Left lung (tissue), 10 donors: Measurements from ENCODE around the gene SPTBN4. TPM values are rescaled to one million over a fixed set of nuclear protein-coding genes. Genes with fewer than 3 reads are reported as not detected.

Experiments
- ATAC-seq: fragments of 200-7000 bp; cut with Tn5 transposase; one replicate; pipeline ENCODE4 v1.9.1; 2020; ENCODE audit warnings: moderate library complexity
- DNase-seq, 4 donors: peaks; one replicate each; pipeline ENCODE4 v3.0.0-alpha.2; 2013 to 2020
- H3K27ac ChIP-seq, 2 donors: fragments of 200-600 bp; sonication (generic) in 1 of 2; one replicate each; pipeline versions ENCODE4 v1.5.0 to v1.8.0; 2020 to 2021
- H3K27me3 ChIP-seq, 2 donors: fragments of 200-600 bp; sonication (generic) in 1 of 2; one replicate each; pipeline versions ENCODE4 v1.5.0 to v1.8.0; 2020 to 2021
- H3K36me3 ChIP-seq, 2 donors: fragments of 200-600 bp; sonication (generic) in 1 of 2; one replicate each; pipeline versions ENCODE4 v1.5.0 to v1.8.0; 2020 to 2021
- H3K4me1 ChIP-seq, 2 donors: fragments of 200-600 bp; one replicate each; pipeline ENCODE4 v1.8.0; 2021
- H3K4me3 ChIP-seq, 2 donors: fragments of 200-600 bp; sonication (generic) in 1 of 2; one replicate each; pipeline versions ENCODE4 v1.5.0 to v1.8.0; 2020 to 2021; ENCODE audit warnings: mild to moderate bottlenecking in 1 of 2
- H3K9me3 ChIP-seq, 2 donors: fragments of 200-600 bp; sonication (generic) in 1 of 2; one replicate each; pipeline versions ENCODE4 v1.5.0 to v1.8.0; 2020 to 2021
- intact Hi-C, 2 donors: fragments of 100-400 bp; cut with DNase I; formaldehyde crosslinking; loops; one replicate each; pipeline versions ENCODE4 v1.11.2 to v1.14.2; 2022
- polyA plus RNA-seq, 6 donors: library from polyadenylated mRNA; unstranded; fragments of 120-200 nt; gene quantifications; one replicate each; pipeline ENCODE4 v1.2.1, GENCODE V29; 2013; ENCODE audit not compliant: insufficient read length in 6 of 6
- total RNA-seq, 2 donors: library from RNA; stranded (reverse); fragmentation: NEBNext Ultra II Directional; extraction: Animal tissue kit (Norgen Biotek cat#: 25700); gene quantifications; one replicate each; pipeline ENCODE4 v1.2.1, GENCODE V29; 2021
- TF ChIP-seq, protein P1 (sequence below), 2 donors: fragments of 200-600 bp; sonication (generic) in 1 of 2; IDR thresholded peaks; one replicate each; pipeline versions ENCODE4 v1.5.0 to v1.8.0; 2021; ENCODE audit warnings: antibody characterized with exemption in 2 of 2
- donor health status: DM: no; HTN: yes; CAD: no.
- donor health status: DM: no; HTN: no; CAD: no.

SPTBN4 gene
- total and polyA plus RNA-seq, 8 donors = 0.42 to 2.5 (median 1.3) TPM

DNA sequence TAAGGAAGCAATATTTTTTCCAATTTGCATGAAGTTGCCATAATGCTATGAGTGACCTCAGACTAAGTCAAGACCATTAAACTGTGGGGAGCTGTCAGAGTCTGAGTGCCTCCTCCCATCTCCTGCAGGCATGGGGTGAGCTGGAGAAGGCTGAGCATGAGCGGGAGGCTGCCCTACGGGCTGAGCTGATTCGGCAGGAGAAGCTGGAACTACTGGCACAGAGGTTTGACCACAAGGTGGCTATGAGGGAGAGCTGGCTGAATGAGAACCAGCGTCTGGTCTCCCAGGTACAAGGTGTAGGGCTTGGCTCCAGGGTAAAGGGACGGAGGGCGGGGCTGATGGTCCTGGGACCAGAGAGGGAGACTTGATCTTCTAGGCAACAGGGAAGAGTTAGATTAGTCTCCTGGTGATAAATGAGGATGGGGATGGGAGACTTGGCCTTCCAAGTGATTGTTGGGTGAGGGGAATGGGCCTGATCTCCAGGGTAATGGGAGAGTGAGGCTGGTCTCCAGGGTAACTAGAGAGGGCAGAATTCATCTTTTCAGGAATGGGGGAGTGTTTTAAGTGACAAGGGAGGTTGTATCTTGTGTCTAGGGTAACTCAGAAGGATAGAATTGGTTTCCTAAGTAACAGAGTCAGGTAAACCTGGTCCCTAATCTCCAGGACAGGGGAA lies 36.0 kb downstream of the SPTBN4 start:
- TF ChIP-seq, protein P1, sequence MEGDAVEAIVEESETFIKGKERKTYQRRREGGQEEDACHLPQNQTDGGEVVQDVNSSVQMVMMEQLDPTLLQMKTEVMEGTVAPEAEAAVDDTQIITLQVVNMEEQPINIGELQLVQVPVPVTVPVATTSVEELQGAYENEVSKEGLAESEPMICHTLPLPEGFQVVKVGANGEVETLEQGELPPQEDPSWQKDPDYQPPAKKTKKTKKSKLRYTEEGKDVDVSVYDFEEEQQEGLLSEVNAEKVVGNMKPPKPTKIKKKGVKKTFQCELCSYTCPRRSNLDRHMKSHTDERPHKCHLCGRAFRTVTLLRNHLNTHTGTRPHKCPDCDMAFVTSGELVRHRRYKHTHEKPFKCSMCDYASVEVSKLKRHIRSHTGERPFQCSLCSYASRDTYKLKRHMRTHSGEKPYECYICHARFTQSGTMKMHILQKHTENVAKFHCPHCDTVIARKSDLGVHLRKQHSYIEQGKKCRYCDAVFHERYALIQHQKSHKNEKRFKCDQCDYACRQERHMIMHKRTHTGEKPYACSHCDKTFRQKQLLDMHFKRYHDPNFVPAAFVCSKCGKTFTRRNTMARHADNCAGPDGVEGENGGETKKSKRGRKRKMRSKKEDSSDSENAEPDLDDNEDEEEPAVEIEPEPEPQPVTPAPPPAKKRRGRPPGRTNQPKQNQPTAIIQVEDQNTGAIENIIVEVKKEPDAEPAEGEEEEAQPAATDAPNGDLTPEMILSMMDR (IDR thresholded peaks at IDR 0.05) = no peak
- Histone ChIP-seq H3K27me3 (peaks cover 0 to 15% of the 10 kb centered on the region in 2 donors), H3K4me3 (no peak overlapping the region), H3K27ac (no peak overlapping the region), H3K9me3 (no peaks in the 10 kb centered on the region), H3K4me1 (no peaks in the 10 kb centered on the region), H3K36me3 (no peaks in the 10 kb centered on the region)
- intact Hi-C loops = no loop called here
- ATAC-seq = no peak
- DNase-seq = no peak

DNA sequence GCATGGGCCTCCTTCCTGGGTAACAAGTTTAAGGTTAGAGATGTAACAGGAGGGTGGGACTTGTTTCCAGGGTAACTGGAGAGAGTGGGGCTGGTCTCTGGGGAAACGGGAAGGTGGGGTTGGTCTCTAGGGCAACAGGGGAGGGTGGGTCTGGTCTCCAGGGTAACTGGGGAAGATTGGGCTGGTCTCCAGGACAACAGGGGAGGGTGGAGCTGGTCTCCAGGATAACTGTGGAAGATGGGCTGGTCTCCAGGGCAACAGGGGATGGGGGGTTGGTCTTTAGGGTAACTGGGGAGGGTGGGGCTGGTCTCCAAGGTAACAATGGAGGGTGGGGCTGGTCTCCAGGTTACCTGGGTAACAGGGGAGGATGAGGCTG lies 36.5 kb downstream of the SPTBN4 start:
- intact Hi-C loops = no loop called here
- no peaks in the 10 kb centered on the region for H3K4me1 ChIP-seq
- no peak for DNase-seq
- H3K4me3 ChIP-seq = no peak overlapping the region
- no peaks in the 10 kb centered on the region for H3K9me3 ChIP-seq
- no peak for ATAC-seq
- peaks cover 0 to 15% of the 10 kb centered on the region in 2 donors for H3K27me3 ChIP-seq
- TF ChIP-seq, protein P1 (IDR thresholded peaks at IDR 0.05) = no peak
- H3K36me3 ChIP-seq = no peaks in the 10 kb centered on the region
- no peak overlapping the region for H3K27ac ChIP-seq

DNA sequence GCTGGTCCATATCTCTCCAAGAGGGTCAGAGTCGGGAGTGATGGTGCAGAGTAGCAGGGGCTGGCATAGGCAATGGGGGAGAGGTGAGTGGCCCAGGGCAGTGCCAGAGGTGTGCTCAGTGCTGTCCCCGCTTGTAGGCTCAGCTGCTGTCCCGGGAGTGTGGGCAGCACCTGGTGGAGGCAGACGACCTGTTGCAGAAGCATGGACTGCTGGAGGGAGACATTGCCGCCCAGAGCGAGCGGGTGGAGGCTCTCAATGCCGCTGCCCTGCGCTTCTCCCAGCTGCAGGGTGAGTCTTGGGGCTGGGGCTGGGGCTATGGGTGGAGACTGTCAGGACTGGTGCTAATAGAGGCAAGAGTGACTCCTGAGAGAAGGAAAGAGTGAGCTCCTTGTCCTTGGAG lies 39.3 kb downstream of the SPTBN4 start:
- H3K36me3 ChIP-seq = no peaks in the 10 kb centered on the region
- TF ChIP-seq, protein P1 (IDR thresholded peaks at IDR 0.05) = no peak
- H3K4me3 ChIP-seq = no peak overlapping the region
- intact Hi-C loops = no loop called here
- H3K9me3 ChIP-seq = no peaks in the 10 kb centered on the region
- ATAC-seq (no peak), DNase-seq (no peak)
- no peaks in the 10 kb centered on the region for H3K4me1 ChIP-seq
- no peak overlapping the region for H3K27ac ChIP-seq
- peaks cover 0 to 40% of the 10 kb centered on the region in 2 donors for H3K27me3 ChIP-seq

DNA sequence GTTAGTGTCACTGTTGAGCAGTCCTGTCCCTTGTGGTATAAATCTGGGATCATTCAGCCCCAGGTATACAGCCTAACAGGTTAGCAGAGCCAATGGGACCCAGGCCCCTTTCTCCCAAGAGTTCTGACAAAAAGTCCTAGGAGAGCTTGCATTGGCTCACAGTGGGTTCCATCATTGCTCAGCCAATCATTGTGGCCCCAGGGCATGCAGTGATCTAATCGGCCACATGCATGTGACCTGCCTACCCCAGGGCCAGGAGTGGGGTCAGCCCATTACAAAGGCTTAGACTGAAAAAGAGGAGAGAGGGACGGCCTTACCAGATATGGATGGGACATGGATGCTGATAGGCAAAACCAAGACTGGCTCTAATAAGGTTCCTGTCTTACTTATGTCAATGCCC lies 41.1 kb downstream of the SPTBN4 start:
- ATAC-seq (no peak), DNase-seq (no peak)
- no peak overlapping the region for H3K4me3 ChIP-seq
- H3K36me3 ChIP-seq = no peaks in the 10 kb centered on the region
- H3K9me3 ChIP-seq = no peaks in the 10 kb centered on the region
- H3K27me3 ChIP-seq = peaks cover 11 to 48% of the 10 kb centered on the region in 2 donors
- intact Hi-C loops = no loop called here
- H3K4me1 ChIP-seq = peaks cover 0 to 6% of the 10 kb centered on the region in 2 donors
- TF ChIP-seq, protein P1 (IDR thresholded peaks at IDR 0.05) = no peak
- no peak overlapping the region for H3K27ac ChIP-seq

DNA sequence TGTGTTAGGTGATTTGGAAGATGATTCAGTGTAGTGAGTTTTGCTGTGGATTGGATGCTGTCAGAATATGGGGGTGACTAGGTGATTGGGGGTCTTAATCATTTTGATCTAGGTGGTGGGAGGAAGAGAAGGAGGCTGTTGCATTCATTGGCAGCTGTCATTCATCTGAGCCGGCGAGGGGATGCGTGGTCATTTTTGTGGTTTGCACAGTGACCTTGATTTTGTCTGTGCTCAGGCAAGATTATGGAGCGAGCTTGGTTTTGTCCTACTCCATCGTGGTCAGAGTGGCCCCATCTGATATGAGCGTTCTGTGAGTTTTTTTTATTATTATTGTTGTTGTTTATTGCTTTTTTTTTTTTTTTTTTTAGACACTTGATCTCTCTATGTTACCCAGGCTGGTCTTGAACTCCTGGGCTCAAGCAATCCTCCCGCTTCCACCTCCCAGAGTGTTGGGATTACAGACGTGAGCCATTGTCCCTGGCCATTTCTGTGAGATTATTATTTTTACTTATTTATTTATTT lies 42.0 kb downstream of the SPTBN4 start:
- Histone ChIP-seq H3K27ac (no peak overlapping the region), H3K4me3 (no peak overlapping the region), H3K4me1 (peaks cover 0 to 7% of the 10 kb centered on the region in 2 donors), H3K27me3 (peaks cover 19 to 53% of the 10 kb centered on the region in 2 donors), H3K9me3 (no peaks in the 10 kb centered on the region), H3K36me3 (no peaks in the 10 kb centered on the region)
- ATAC-seq (no peak), DNase-seq (no peak)
- intact Hi-C loops = no loop called here
- TF ChIP-seq, protein P1 (IDR thresholded peaks at IDR 0.05) = no peak
